Astrocyte (in vitro differentiated cells and primary cell): ENCODE results near the gene PFKFB2.

Experiments used
- EZH2 ChIP-seq: IDR thresholded peaks from 2 replicates; pipeline ENCODE4 v1.6.1; 2012; ENCODE audit warnings: mild to moderate bottlenecking, low read length, inconsistent platforms; ENCODE audit not compliant: insufficient read depth
- TF ChIP-seq, protein P1 (sequence below): IDR thresholded peaks from 2 replicates; pipeline ENCODE4 v1.5.1; 2011; ENCODE audit warnings: low read depth, mild to moderate bottlenecking, inconsistent platforms, low read length, moderate library complexity; ENCODE audit not compliant: insufficient read depth

DNA sequence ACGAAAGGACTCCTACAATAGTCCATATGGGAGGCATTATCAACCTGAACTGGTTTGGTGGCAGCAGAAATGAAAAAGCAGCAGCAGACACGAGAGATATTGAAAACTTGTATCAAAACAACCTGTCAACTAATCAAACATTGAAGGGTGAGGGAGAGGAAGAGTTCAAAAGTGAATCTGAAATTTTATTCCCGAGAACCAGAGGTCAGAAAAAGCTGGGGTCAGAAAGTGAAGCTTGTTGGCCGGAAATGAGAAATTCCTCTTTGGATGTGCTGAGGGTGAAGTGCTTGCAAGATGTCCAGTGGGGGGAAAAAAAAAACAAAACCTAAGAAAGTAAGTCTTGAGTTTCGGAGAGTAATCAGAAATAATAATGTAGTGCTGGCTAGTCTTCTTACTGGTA, 49.1 kb downstream of the PFKFB2 start:
- TF ChIP-seq, protein P1, sequence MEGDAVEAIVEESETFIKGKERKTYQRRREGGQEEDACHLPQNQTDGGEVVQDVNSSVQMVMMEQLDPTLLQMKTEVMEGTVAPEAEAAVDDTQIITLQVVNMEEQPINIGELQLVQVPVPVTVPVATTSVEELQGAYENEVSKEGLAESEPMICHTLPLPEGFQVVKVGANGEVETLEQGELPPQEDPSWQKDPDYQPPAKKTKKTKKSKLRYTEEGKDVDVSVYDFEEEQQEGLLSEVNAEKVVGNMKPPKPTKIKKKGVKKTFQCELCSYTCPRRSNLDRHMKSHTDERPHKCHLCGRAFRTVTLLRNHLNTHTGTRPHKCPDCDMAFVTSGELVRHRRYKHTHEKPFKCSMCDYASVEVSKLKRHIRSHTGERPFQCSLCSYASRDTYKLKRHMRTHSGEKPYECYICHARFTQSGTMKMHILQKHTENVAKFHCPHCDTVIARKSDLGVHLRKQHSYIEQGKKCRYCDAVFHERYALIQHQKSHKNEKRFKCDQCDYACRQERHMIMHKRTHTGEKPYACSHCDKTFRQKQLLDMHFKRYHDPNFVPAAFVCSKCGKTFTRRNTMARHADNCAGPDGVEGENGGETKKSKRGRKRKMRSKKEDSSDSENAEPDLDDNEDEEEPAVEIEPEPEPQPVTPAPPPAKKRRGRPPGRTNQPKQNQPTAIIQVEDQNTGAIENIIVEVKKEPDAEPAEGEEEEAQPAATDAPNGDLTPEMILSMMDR, result no peak
- TF ChIP-seq EZH2, result no peak
